ENCODE results near the gene NR1I2.

DNA sequence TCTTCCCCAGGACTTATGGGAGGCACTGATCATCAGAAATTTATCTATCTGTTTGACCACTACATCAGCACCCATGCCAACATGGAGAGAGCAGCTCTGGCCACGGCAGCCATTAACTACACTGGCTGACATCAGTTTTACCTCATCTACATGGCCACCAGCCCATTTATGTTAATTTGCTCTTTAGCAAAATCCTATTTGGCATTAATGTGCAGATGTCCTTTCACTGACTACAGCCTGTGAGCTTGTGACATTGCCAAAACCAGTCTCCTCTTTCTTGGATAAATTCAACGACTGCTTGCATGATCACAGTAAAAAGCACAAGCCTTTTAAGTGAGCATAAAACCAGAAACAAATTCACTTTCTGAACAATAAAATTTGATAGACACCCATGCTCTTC lies 47.5 kb downstream of the NR1I2 start:
- TF ChIP-seq HNF4A (conservative IDR thresholded peaks at IDR 0.05), result no peak
- TF ChIP-seq, protein P1, sequence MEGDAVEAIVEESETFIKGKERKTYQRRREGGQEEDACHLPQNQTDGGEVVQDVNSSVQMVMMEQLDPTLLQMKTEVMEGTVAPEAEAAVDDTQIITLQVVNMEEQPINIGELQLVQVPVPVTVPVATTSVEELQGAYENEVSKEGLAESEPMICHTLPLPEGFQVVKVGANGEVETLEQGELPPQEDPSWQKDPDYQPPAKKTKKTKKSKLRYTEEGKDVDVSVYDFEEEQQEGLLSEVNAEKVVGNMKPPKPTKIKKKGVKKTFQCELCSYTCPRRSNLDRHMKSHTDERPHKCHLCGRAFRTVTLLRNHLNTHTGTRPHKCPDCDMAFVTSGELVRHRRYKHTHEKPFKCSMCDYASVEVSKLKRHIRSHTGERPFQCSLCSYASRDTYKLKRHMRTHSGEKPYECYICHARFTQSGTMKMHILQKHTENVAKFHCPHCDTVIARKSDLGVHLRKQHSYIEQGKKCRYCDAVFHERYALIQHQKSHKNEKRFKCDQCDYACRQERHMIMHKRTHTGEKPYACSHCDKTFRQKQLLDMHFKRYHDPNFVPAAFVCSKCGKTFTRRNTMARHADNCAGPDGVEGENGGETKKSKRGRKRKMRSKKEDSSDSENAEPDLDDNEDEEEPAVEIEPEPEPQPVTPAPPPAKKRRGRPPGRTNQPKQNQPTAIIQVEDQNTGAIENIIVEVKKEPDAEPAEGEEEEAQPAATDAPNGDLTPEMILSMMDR (IDR thresholded peaks at IDR 0.05; ENCODE audit: low read depth, low read length, missing input control), result no peak
- TF ChIP-seq TAF1 (conservative IDR thresholded peaks at IDR 0.05), result no peak
- no peak for TF ChIP-seq JUND (IDR thresholded peaks at IDR 0.05)
- no peak for TF ChIP-seq YY1 (IDR thresholded peaks at IDR 0.05)
- TF ChIP-seq, protein P2, sequence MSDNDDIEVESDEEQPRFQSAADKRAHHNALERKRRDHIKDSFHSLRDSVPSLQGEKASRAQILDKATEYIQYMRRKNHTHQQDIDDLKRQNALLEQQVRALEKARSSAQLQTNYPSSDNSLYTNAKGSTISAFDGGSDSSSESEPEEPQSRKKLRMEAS (IDR thresholded peaks at IDR 0.05), result no peak

Data from liver (tissue), 3 donors.